SJSA1 (cell line): ENCODE results near the gene PLXDC2. TPM values are rescaled to one million over a fixed set of nuclear protein-coding genes. Genes with fewer than 3 reads are reported as not detected.

ENCODE experiments used
- DNase-seq, 2 experiments: peaks; one replicate each; pipeline ENCODE4 v3.0.0-alpha.2; 2015 to 2020; ENCODE audit warnings: low spot score in 2 of 2, low read depth in 1 of 2
- H3K27ac ChIP-seq: fragments of 250-450 bp; sonication (Bioruptor Pico); 2 replicates; pipeline ENCODE4 v1.5.1; 2020; ENCODE audit warnings: mild to moderate bottlenecking, moderate library complexity
- H3K27me3 ChIP-seq: fragments of 250-450 bp; sonication (Bioruptor Pico); replicated peaks from 2 replicates; pipeline ENCODE4 v1.5.1; 2020; ENCODE audit warnings: mild to moderate bottlenecking, moderate library complexity
- H3K36me3 ChIP-seq: fragments of 250-450 bp; sonication (Bioruptor Pico); 2 replicates; pipeline ENCODE4 v1.5.1; 2020; ENCODE audit warnings: mild to moderate bottlenecking
- H3K4me1 ChIP-seq: fragments of 250-450 bp; sonication (Bioruptor Pico); replicated peaks from 2 replicates; pipeline ENCODE4 v1.6.1; 2021; ENCODE audit warnings: mild to moderate bottlenecking
- H3K4me3 ChIP-seq: fragments of 250-450 bp; sonication (Bioruptor Pico); 2 replicates; pipeline ENCODE4 v1.5.1; 2020; ENCODE audit warnings: mild to moderate bottlenecking
- H3K9me3 ChIP-seq: fragments of 250-450 bp; sonication (Bioruptor Pico); replicated peaks from 2 replicates; pipeline ENCODE4 v1.5.1; 2020; ENCODE audit warnings: mild to moderate bottlenecking
- total RNA-seq: library from RNA; depleted of rRNA; stranded (reverse); fragments of >200 nt; shearing (Covaris generic); gene quantifications from 2 replicates; pipeline ENCODE4 v1.2.3, GENCODE V29; 2014

Gene PLXDC2
- total RNA-seq, 1 experiment from 2014 or later: 0.66 TPM

DNA sequence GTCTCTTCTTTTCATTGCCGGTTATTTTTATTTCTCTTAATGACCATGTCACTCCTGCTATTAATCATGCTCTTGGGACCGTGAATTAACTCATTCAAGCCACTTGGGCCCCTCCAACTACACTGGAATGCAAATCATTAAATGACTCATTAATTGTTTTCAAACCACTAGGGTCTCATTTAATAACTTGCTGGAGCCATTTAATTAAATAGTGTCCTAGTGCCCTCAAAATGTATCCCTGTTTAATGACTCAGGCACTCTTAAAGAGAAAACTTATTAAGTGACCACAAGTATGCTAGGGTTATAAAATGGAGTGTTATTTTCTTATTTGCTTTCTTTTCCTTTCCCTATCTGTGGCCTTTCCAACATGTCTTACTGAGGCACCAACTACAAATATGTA lies 73.0 kb downstream of the PLXDC2 start:
- no peak for DNase-seq
- Histone ChIP-seq H3K36me3 (no peaks in the 10 kb centered on the region), H3K9me3 (0 out of 2 replicates have a peak, but pooled peaks cover 2% of the 10 kb centered on the region), H3K27me3 (no peaks in the 10 kb centered on the region), H3K4me1 (no peaks in the 10 kb centered on the region), H3K4me3 (no peak overlapping the region), H3K27ac (no peak overlapping the region)

DNA sequence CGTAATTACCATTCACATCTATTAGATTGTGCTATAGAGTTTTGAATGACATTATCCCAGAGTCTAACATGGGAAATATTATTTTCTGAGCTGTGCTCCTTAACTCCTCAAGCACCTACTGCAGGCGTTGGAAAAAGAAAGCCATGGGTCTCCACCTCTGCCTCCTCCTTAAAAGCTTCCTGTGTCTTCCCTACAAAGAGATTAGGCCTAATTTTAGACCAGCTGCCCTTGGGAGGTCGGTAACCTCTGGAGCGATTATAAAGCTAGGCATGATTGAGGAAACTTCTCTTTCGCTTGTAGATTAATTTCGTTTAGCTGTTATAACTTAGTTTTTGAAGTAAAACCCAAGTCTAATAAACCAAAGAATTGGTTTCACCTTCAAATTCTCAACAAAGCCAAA lies 75.2 kb downstream of the PLXDC2 start:
- no peaks in the 10 kb centered on the region for H3K36me3 ChIP-seq
- no peak for DNase-seq
- H3K4me3 ChIP-seq: no peak overlapping the region
- no peaks in the 10 kb centered on the region for H3K27me3 ChIP-seq
- H3K4me1 ChIP-seq: no peaks in the 10 kb centered on the region
- H3K9me3 ChIP-seq: 0 out of 2 replicates have a peak, but pooled peaks cover 2% of the 10 kb centered on the region
- H3K27ac ChIP-seq: no peak overlapping the region

DNA sequence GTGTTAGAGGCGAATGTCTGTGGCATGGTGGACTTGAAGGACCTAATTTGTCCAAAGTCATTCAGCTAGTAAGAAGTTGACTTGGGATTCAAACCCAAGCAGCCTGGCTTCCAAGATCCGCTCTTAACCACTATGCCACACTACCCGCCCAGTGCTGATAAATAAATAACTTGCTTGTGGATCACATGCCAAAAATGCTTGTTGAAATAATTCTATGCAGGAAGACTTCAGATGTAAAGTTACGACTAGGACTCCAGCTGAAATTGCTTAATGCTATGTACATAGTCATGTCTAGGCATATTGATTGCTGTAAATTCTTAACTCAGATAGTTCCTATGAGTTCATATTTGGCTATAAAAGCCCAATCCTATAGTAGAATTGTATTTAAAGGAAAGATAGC lies 76.0 kb downstream of the PLXDC2 start:
- Histone ChIP-seq H3K9me3 (0 out of 2 replicates have a peak, but pooled peaks cover 2% of the 10 kb centered on the region), H3K27me3 (no peaks in the 10 kb centered on the region), H3K4me1 (no peaks in the 10 kb centered on the region), H3K36me3 (no peaks in the 10 kb centered on the region), H3K4me3 (no peak overlapping the region), H3K27ac (no peak overlapping the region)
- DNase-seq: no peak

GRCh38 chr10:19892677-19893076 lies 76.4 kb downstream of the PLXDC2 start:
- Histone ChIP-seq H3K4me1 (no peaks in the 10 kb centered on the region), H3K4me3 (no peak overlapping the region), H3K36me3 (no peaks in the 10 kb centered on the region), H3K27me3 (no peaks in the 10 kb centered on the region), H3K27ac (no peak overlapping the region), H3K9me3 (0 out of 2 replicates have a peak, but pooled peaks cover 2% of the 10 kb centered on the region)
- DNase-seq: no peak

GRCh38 chr10:19895500-19895899 lies 79.3 kb downstream of the PLXDC2 start:
- H3K27me3 ChIP-seq: no peaks in the 10 kb centered on the region
- H3K27ac ChIP-seq: no peak overlapping the region
- H3K4me1 ChIP-seq: no peaks in the 10 kb centered on the region

DNA sequence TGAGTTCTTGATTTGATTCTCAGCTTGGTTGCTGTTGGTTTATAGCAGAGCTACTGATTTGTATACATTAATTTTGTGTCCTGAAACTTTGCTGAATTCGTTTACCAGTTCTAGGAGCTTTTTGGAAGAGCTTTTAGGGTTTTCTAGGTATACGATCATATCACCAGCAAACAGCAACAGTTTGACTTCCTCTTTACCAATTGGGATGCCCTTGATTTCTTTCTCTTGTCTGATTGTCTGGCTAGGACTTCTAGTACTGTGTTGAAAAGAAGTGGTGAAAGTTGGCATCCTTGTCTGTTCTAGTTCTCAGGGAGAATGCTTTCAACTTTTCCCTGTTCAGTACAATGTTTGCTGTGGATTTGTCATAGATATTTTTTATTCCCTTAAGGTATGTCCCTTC lies 86.2 kb downstream of the PLXDC2 start:
- no peak overlapping the region for H3K4me3 ChIP-seq
- H3K9me3 ChIP-seq: no peaks in the 10 kb centered on the region
- no peak for DNase-seq
- no peaks in the 10 kb centered on the region for H3K27me3 ChIP-seq
- no peaks in the 10 kb centered on the region for H3K36me3 ChIP-seq
- H3K27ac ChIP-seq: no peak overlapping the region
- no peaks in the 10 kb centered on the region for H3K4me1 ChIP-seq

More at GRCh38 chr10:19895500-19895899, 79.3 kb downstream of the PLXDC2 start:
- Histone ChIP-seq H3K36me3 (no peaks in the 10 kb centered on the region), H3K9me3 (no peaks in the 10 kb centered on the region), H3K4me3 (no peak overlapping the region)
- DNase-seq: no peak

GRCh38 chr10:19904202-19904661 lies 88.0 kb downstream of the PLXDC2 start:
- no peak for DNase-seq
- Histone ChIP-seq H3K27me3 (no peaks in the 10 kb centered on the region), H3K36me3 (no peaks in the 10 kb centered on the region), H3K9me3 (no peaks in the 10 kb centered on the region), H3K4me1 (no peaks in the 10 kb centered on the region), H3K27ac (no peak overlapping the region), H3K4me3 (no peak overlapping the region)

GRCh38 chr10:19906108-19906791 lies 90.0 kb downstream of the PLXDC2 start:
- DNase-seq: no peak
- no peaks in the 10 kb centered on the region for H3K36me3 ChIP-seq
- no peaks in the 10 kb centered on the region for H3K9me3 ChIP-seq
- H3K27me3 ChIP-seq: no peaks in the 10 kb centered on the region
- H3K27ac ChIP-seq: no peak overlapping the region
- H3K4me3 ChIP-seq: no peak overlapping the region
- no peaks in the 10 kb centered on the region for H3K4me1 ChIP-seq

DNA sequence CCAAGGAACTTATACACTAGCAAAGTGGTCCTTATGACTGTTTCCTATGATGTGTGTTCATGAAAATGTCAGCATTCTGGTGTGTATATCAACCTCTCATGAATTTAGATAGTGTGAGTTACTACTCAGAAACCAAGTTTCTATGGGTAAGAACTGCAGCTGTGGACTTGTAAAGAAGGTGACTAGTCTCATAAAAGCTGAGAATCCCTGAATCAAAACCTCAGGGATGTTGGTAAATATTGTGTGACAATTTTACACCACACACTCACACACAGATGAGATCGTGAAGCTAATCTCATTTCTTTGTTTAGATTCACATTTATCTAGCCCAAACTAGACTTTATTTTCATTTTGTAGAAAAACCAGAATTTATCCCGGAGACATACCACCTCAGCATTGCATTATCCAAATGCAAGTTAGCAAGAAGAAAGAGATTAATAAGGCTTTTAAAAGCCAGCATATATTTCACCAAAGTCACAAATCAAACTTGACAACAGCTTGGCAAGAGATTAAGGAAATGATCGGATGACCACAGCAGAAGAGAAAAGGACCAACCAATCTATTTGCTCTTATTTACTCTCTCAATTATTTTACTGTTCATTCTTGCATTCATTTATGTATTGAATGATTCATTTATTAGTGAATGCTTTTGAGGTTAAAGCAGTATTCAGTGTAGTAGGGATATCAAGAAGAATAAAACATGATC lies 92.9 kb downstream of the PLXDC2 start:
- Histone ChIP-seq H3K27me3 (no peaks in the 10 kb centered on the region), H3K4me3 (no peak overlapping the region), H3K9me3 (no peaks in the 10 kb centered on the region), H3K36me3 (no peaks in the 10 kb centered on the region), H3K27ac (no peak overlapping the region), H3K4me1 (no peaks in the 10 kb centered on the region)
- DNase-seq: no peak

- Histone ChIP-seq H3K36me3 (no peaks in the 10 kb centered on the region), H3K27me3 (no peaks in the 10 kb centered on the region), H3K4me1 (no peaks in the 10 kb centered on the region), H3K27ac (no peak overlapping the region), H3K9me3 (no peaks in the 10 kb centered on the region), H3K4me3 (no peak overlapping the region)
- DNase-seq: no peak
These were observed 95.7 kb downstream of the PLXDC2 start for GRCh38 chr10:19911886-19912285.

- H3K4me1 ChIP-seq: no peaks in the 10 kb centered on the region
- H3K9me3 ChIP-seq: no peaks in the 10 kb centered on the region
- H3K36me3 ChIP-seq: no peaks in the 10 kb centered on the region
- no peaks in the 10 kb centered on the region for H3K27me3 ChIP-seq
- no peak overlapping the region for H3K4me3 ChIP-seq
- DNase-seq: no peak
- H3K27ac ChIP-seq: no peak overlapping the region
These were observed 97.8 kb downstream of the PLXDC2 start for GRCh38 chr10:19913987-19914386.

DNA sequence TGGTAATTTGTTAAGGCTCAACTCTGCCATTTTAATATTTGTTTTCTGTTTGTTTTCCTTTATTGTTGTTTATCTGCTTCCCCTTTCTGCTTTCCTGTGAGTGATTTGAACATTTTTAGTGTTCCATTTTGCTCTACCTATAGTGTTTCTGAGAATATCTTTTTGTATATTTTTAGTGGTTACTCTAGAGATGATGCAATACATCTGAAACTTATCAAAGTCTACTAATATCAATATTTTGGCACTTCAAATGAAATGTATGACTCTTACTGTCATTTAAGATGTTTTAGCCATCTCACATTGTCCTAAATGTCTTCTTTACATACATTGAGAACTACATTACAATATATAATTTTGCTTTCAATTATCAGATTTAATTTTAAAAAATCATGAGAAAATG lies 98.9 kb downstream of the PLXDC2 start:
- no peaks in the 10 kb centered on the region for H3K27me3 ChIP-seq
- no peak overlapping the region for H3K4me3 ChIP-seq
- no peak for DNase-seq
- no peaks in the 10 kb centered on the region for H3K4me1 ChIP-seq
- H3K36me3 ChIP-seq: no peaks in the 10 kb centered on the region
- H3K9me3 ChIP-seq: no peaks in the 10 kb centered on the region
- H3K27ac ChIP-seq: no peak overlapping the region

- Histone ChIP-seq H3K36me3 (no peaks in the 10 kb centered on the region), H3K27ac (no peak overlapping the region)
These were observed 99.6 kb downstream of the PLXDC2 start for GRCh38 chr10:19915816-19916215.

DNA sequence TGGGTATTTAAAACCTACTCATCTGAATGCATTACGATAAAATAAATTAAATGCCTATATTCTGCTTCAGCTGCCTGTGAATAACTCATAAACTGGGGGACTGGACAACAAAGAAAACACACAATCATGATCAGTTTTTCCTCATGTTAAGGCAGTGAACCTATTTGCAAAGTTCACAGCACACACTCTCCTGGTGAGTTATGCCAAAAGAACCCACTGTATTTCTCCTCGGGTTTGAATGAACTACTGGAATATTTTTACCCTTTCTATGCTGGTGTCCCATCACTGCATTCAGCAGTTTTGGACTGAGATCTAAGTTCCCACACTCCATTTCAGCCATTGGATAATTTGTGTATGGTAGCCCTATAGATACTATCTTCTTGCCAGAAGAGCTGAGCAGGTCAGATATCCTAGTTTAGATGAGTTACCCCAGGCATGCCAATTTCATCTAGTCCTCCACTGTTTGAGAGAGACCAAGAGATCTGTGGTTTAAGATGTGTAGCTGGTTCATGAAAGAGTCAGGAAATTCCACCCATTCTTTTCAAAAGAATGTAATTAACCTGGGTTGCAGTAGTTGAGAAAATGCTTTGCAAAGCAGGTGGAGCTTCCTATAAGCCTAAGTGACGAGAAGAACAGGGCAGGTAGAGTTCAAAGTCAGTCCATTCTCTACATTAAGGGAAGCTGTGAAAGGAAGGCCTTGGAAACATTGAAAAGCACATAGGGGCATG lies 101.7 kb downstream of the PLXDC2 start:
- Histone ChIP-seq H3K27me3 (no peaks in the 10 kb centered on the region), H3K9me3 (0 out of 2 replicates have a peak, but pooled peaks cover 7% of the 10 kb centered on the region), H3K27ac (no peak overlapping the region), H3K4me1 (no peaks in the 10 kb centered on the region), H3K4me3 (no peak overlapping the region), H3K36me3 (no peaks in the 10 kb centered on the region)
- DNase-seq: no peak

More at GRCh38 chr10:19915816-19916215, 99.6 kb downstream of the PLXDC2 start:
- H3K9me3 ChIP-seq: no peaks in the 10 kb centered on the region
- H3K4me3 ChIP-seq: no peak overlapping the region
- H3K27me3 ChIP-seq: no peaks in the 10 kb centered on the region
- H3K4me1 ChIP-seq: no peaks in the 10 kb centered on the region
- DNase-seq: no peak
